GM18520 (cell line): ENCODE measurements around the gene SPATA2L.

Source experiments
- ATAC-seq: cut with Tn5 transposase; IDR thresholded peaks from one replicate; pipeline ENCODE4 v1.9.1; 2021; ENCODE audit not compliant: unreplicated experiment

The SPATA2L gene

GRCh38 chr16:89701425-89702406, at the start of gene SPATA2L:
SPATA2L (minus strand) TSS chr16:89701705; CDS start chr16:89701232, 473 bp downstream.
- ATAC-seq: peak; percentile 53

- no peak for ATAC-seq
Observed at GRCh38 chr16:89749637-89750036, 48.1 kb upstream of the SPATA2L start.

GRCh38 chr16:89748921-89749320, 47.4 kb upstream of the SPATA2L start:
- ATAC-seq: no peak

- no peak for ATAC-seq
Observed at GRCh38 chr16:89748076-89748475, 46.6 kb upstream of the SPATA2L start.

GRCh38 chr16:89746043-89746442, 44.5 kb upstream of the SPATA2L start:
- ATAC-seq: no peak

- ATAC-seq: no peak
Observed at GRCh38 chr16:89744813-89745212, 43.3 kb upstream of the SPATA2L start.

- ATAC-seq: no peak
Observed at GRCh38 chr16:89742948-89743347, 41.4 kb upstream of the SPATA2L start.

- ATAC-seq: no peak
Observed at GRCh38 chr16:89741342-89742014, 40.0 kb upstream of the SPATA2L start.

GRCh38 chr16:89739383-89739782, 37.9 kb upstream of the SPATA2L start:
- ATAC-seq: no peak

GRCh38 chr16:89738538-89739317, 37.2 kb upstream of the SPATA2L start:
- ATAC-seq: no peak

GRCh38 chr16:89738072-89738377, 36.5 kb upstream of the SPATA2L start:
- no peak for ATAC-seq

GRCh38 chr16:89737341-89738071, 36.0 kb upstream of the SPATA2L start:
- ATAC-seq: no peak

GRCh38 chr16:89736554-89736953, 35.0 kb upstream of the SPATA2L start:
- no peak for ATAC-seq

GRCh38 chr16:89733792-89734191, 32.3 kb upstream of the SPATA2L start:
- ATAC-seq: no peak

- ATAC-seq: no peak
Observed at GRCh38 chr16:89733322-89733721, 31.8 kb upstream of the SPATA2L start.

- no peak for ATAC-seq
Observed at GRCh38 chr16:89732918-89733242, 31.4 kb upstream of the SPATA2L start.

- ATAC-seq: no peak
Observed at GRCh38 chr16:89732142-89732917, 30.8 kb upstream of the SPATA2L start.

- ATAC-seq: no peak
Observed at GRCh38 chr16:89730610-89731234, 29.2 kb upstream of the SPATA2L start.

- no peak for ATAC-seq
Observed at GRCh38 chr16:89729863-89730593, 28.5 kb upstream of the SPATA2L start.
